Mesenchymal stem cell (in vitro differentiated cells and primary cell): ENCODE data around the gene ADD1.

Source experiments
- DNase-seq: peaks from one replicate; pipeline ENCODE4 v3.0.0-alpha.2; 2013
- H2AFZ ChIP-seq: one replicate; pipeline ENCODE4 v1.6.1; 2013; ENCODE audit warnings: low read depth, mild to moderate bottlenecking, control low read depth, inconsistent platforms, low read length, moderate library complexity
- H2AK5ac ChIP-seq: 2 replicates; pipeline ENCODE4 v1.6.1; 2013; ENCODE audit warnings: low read length, moderate library complexity, mild to moderate bottlenecking, inconsistent platforms; ENCODE audit not compliant: severe bottlenecking
- H2BK120ac ChIP-seq: one replicate; pipeline ENCODE4 v1.6.1; 2013; ENCODE audit warnings: low read depth, mild to moderate bottlenecking, inconsistent platforms, low read length, moderate library complexity
- H2BK12ac ChIP-seq, 2 experiments: one replicate each; pipeline ENCODE4 v1.6.1; 2013; ENCODE audit warnings: inconsistent platforms in 2 of 2, low read length in 2 of 2, mild to moderate bottlenecking in 2 of 2, moderate library complexity in 2 of 2, control low read depth in 1 of 2
- H2BK15ac ChIP-seq: one replicate; pipeline ENCODE4 v1.6.1; 2013; ENCODE audit warnings: mild to moderate bottlenecking, low read depth, inconsistent platforms; ENCODE audit not compliant: poor library complexity, severe bottlenecking
- H2BK5ac ChIP-seq: 2 replicates; pipeline ENCODE4 v1.6.1; 2013; ENCODE audit warnings: low read depth, mild to moderate bottlenecking, low read length, control low read depth, inconsistent platforms; ENCODE audit not compliant: poor library complexity, severe bottlenecking
- H3K14ac ChIP-seq, 2 experiments: one replicate each; pipeline ENCODE4 v1.6.1; 2013; ENCODE audit warnings: inconsistent platforms in 2 of 2, low read length in 2 of 2, control low read depth in 1 of 2, mild to moderate bottlenecking in 1 of 2, moderate library complexity in 1 of 2
- H3K18ac ChIP-seq, 2 experiments: one replicate each; pipeline ENCODE4 v1.6.1; 2013; ENCODE audit warnings: inconsistent platforms in 2 of 2, low read length in 2 of 2, control low read depth in 1 of 2, low read depth in 1 of 2, mild to moderate bottlenecking in 1 of 2
- H3K23ac ChIP-seq, 2 experiments: one replicate each; pipeline ENCODE4 v1.6.1; 2013; ENCODE audit warnings: inconsistent platforms in 2 of 2, low read length in 2 of 2, mild to moderate bottlenecking in 2 of 2, moderate library complexity in 2 of 2, control low read depth in 1 of 2
- H3K27ac ChIP-seq: 2 replicates; pipeline ENCODE4 v1.5.1; 2013; ENCODE audit warnings: mild to moderate bottlenecking, moderate library complexity, low read length, control low read depth, inconsistent platforms; ENCODE audit not compliant: poor library complexity, severe bottlenecking
- H3K27me3 ChIP-seq, 2 experiments: 2 replicates each; pipeline versions ENCODE4 v1.6.1 to v1.7.0; 2013; ENCODE audit warnings: low read length in 2 of 2, mild to moderate bottlenecking in 2 of 2, moderate library complexity in 2 of 2, control low read depth in 1 of 2, inconsistent platforms in 1 of 2; ENCODE audit not compliant: control insufficient read depth in 1 of 2, insufficient read depth in 1 of 2
- H3K36me3 ChIP-seq, 2 experiments: 2 replicates each; pipeline versions ENCODE4 v1.6.1 to v1.7.0; 2013; ENCODE audit warnings: low read length in 2 of 2, control low read depth in 1 of 2, inconsistent platforms in 1 of 2, low read depth in 1 of 2, mild to moderate bottlenecking in 1 of 2; ENCODE audit not compliant: insufficient read depth in 2 of 2, control insufficient read depth in 1 of 2
- H3K4ac ChIP-seq, 2 experiments: one replicate each; pipeline ENCODE4 v1.6.1; 2013; ENCODE audit warnings: inconsistent platforms in 2 of 2, low read length in 2 of 2, mild to moderate bottlenecking in 2 of 2, moderate library complexity in 2 of 2, control low read depth in 1 of 2, low read depth in 1 of 2
- H3K4me1 ChIP-seq: 2 replicates; pipeline ENCODE4 v1.6.1; 2013; ENCODE audit warnings: low read depth, low read length, control low read depth; ENCODE audit not compliant: control insufficient read depth, insufficient read depth
- H3K4me2 ChIP-seq: 2 replicates; pipeline ENCODE4 v1.6.1; 2013; ENCODE audit warnings: low read length, mild to moderate bottlenecking, inconsistent platforms; ENCODE audit not compliant: poor library complexity, severe bottlenecking
- H3K4me3 ChIP-seq, 2 experiments: 2 replicates each; pipeline versions ENCODE4 v1.5.1 to v1.7.0; 2013; ENCODE audit warnings: low read length in 2 of 2, mild to moderate bottlenecking in 2 of 2, control low read depth in 1 of 2, low read depth in 1 of 2; ENCODE audit not compliant: insufficient read depth in 1 of 2
- H3K79me1 ChIP-seq: replicated peaks from 2 replicates; pipeline ENCODE4 v1.6.1; 2013; ENCODE audit warnings: mild to moderate bottlenecking, control low read depth, low read length, inconsistent platforms; ENCODE audit not compliant: poor library complexity, severe bottlenecking
- H3K9ac ChIP-seq: 2 replicates; pipeline ENCODE4 v1.7.0; 2013; ENCODE audit warnings: mild to moderate bottlenecking, low read length, moderate library complexity
- H3K9me3 ChIP-seq: 2 replicates; pipeline ENCODE4 v1.7.0; 2013; ENCODE audit warnings: mild to moderate bottlenecking, low read length; ENCODE audit not compliant: control insufficient read depth
- H4K8ac ChIP-seq: one replicate; pipeline ENCODE4 v1.6.1; 2013; ENCODE audit warnings: inconsistent platforms, mild to moderate bottlenecking, low read length, moderate library complexity
- H4K91ac ChIP-seq: one replicate; pipeline ENCODE4 v1.6.1; 2013; ENCODE audit warnings: mild to moderate bottlenecking, low read length, inconsistent platforms
- WGBS: methylation state at CpG from one replicate; pipeline ENCODE4 v1.1.7; 2013; ENCODE audit warnings: mixed read lengths; 5-methylcytosine and 5-hydroxymethylcytosine counted together

The ADD1 gene

DNA sequence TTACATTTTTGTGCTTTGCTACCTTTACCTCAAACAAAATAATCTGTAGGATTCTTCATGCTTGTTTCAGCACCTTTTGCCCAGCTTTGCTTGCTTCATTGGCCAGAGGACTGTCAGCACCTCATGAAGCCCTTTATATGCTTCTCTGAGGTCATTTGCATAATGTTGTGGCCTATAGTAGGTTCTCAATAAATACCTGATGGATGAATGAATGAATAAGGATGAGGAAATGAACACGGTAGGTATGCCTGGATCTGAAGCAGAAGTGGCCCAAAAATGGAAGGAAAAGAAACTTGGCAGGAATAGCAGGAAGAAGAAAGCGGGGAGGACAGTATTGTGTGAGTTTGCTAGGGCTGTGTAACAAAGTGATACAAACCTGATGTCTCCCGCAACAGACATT is 127.6 kb downstream of the ADD1 start:
- Histone ChIP-seq H3K23ac (no peak overlapping the region), H2BK5ac (no peak overlapping the region), H3K27me3 (no peaks in the 10 kb centered on the region), H3K9ac (no peak overlapping the region), H3K4me1 (no peaks in the 10 kb centered on the region), H4K8ac (no peak overlapping the region), H2BK15ac (no peak overlapping the region), H3K4ac (no peak overlapping the region), H2AFZ (no peak overlapping the region), H2BK12ac (no peak overlapping the region), H3K79me1 (no peaks in the 10 kb centered on the region), H3K14ac (no peak overlapping the region), H3K27ac (no peak overlapping the region), H2AK5ac (no peak overlapping the region), H3K36me3 (peaks cover 4 to 7% of the 10 kb centered on the region in 2 experiments), H2BK120ac (no peak overlapping the region), H4K91ac (no peak overlapping the region), H3K18ac (no peak overlapping the region), H3K9me3 (no peaks in the 10 kb centered on the region), H3K4me2 (no peak overlapping the region), H3K4me3 (no peak overlapping the region)
- whole genome bisulfite sequencing = 96% methylated on average over 3 of the region's 3 CpGs
- DNase-seq = no peak

DNA sequence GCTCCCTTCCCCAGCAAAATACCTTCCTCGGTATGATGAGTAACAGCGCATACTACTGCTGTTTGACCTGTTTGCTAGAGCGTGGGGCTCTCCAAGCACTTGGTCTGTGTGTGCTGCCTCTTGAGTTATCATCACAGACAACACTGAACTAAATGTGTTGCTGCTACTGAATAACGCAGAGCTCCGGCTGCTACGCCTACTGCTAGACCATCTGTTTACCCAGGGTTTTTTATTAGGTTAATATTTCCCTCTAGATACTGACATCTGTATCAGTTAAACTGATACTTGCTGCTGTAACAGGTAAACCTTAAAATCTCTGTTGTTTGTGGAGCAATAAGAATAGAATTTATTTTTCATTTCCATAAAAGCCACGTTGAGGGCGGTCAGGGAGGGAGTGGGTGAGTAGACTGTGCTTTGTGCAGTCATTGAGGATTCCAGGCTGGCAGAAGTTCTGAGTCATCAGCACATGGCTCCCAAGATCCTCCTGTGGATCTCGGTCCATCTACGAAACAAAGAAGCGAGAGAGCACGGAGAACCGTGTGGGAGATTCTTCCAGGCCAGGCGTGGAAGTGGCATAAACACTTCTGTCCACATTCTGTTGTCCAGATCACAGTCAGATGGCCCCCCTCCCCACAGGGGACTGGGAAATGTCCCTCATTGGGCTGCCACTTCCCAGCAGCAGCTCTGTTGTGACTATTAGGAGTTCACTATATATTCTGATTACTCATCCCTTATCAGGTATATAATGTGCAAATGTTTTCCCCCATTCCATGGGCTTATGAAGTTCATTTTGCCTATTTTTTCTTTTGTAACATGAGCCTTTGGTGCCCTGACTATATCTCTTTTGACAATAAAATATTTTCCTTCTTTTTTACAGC is 133.8 kb downstream of the ADD1 start:
- Histone ChIP-seq H3K79me1 (no peaks in the 10 kb centered on the region), H3K4me3 (no peak overlapping the region), H2BK120ac (no peak overlapping the region), H2BK12ac (peak overlapping the region in 1 of 2 experiments; percentile 11), H4K91ac (no peak overlapping the region), H3K4me2 (peak overlapping the region; percentile 25), H3K9ac (peak overlapping the region; percentile 9), H3K4ac (no peak overlapping the region), H3K36me3 (peaks cover 0 to 4% of the 10 kb centered on the region in 2 experiments), H4K8ac (no peak overlapping the region), H3K18ac (no peak overlapping the region), H2AFZ (no peak overlapping the region), H3K27ac (no peak overlapping the region), H2AK5ac (no peak overlapping the region), H3K14ac (no peak overlapping the region), H2BK15ac (no peak overlapping the region), H3K9me3 (peaks cover 3% of the 10 kb centered on the region), H3K4me1 (peaks cover 4% of the 10 kb centered on the region), H2BK5ac (no peak overlapping the region), H3K23ac (no peak overlapping the region), H3K27me3 (peaks cover 0 to 24% of the 10 kb centered on the region in 2 experiments)
- 70% methylated on average over 14 of the region's 14 CpGs for WGBS
- peak; percentile 59 for DNase-seq
